Suppressor macrophage treated with lipopolysaccharide for 4 hours (primary cell): ENCODE data around the gene TPP1.

ENCODE experiments used
- DNase-seq: peaks from one replicate; pipeline ENCODE4 v3.0.0-alpha.2; 2020

The TPP1 gene

GRCh38 chr11:6611092-6611962, 7.9 kb downstream of the TPP1 start:
- peak; percentile 11 for DNase-seq

GRCh38 chr11:6610591-6610990, 8.6 kb downstream of the TPP1 start:
- DNase-seq, result no peak

- no peak for DNase-seq
Measured at GRCh38 chr11:6609502-6610015, 9.7 kb downstream of the TPP1 start.

- no peak for DNase-seq
Measured at GRCh38 chr11:6608726-6609501, 10.3 kb downstream of the TPP1 start.

- DNase-seq, result no peak
Measured at GRCh38 chr11:6608011-6608410, 11.2 kb downstream of the TPP1 start.

- DNase-seq, result no peak
Measured at GRCh38 chr11:6607190-6607795, 11.9 kb downstream of the TPP1 start.

- peak; percentile 74 for DNase-seq
Measured at GRCh38 chr11:6606471-6607189, 12.6 kb downstream of the TPP1 start.

GRCh38 chr11:6604790-6605189, 14.4 kb downstream of the TPP1 start:
- DNase-seq, result peak; percentile 47

GRCh38 chr11:6604081-6604626, 15.1 kb downstream of the TPP1 start:
- DNase-seq, result peak; percentile 38

- peak; percentile 96 for DNase-seq
Measured at GRCh38 chr11:6603287-6604080, 15.7 kb downstream of the TPP1 start, which contains the start of the genes ILK and RRP8. TSS of gene ILK (plus strand) at chr11:6603774. CDS start at chr11:6604272, 498 bp downstream. TSS of gene RRP8 (minus strand) at chr11:6603616. CDS start at chr11:6603502, 114 bp downstream.

- no peak for DNase-seq
Measured at GRCh38 chr11:6602096-6602940, 16.9 kb downstream of the TPP1 start.

- no peak for DNase-seq
Measured at GRCh38 chr11:6601041-6601461, 18.2 kb downstream of the TPP1 start.

GRCh38 chr11:6599881-6600390, 19.3 kb downstream of the TPP1 start:
- DNase-seq, result no peak

- no peak for DNase-seq
Measured at GRCh38 chr11:6599449-6599848, 19.8 kb downstream of the TPP1 start.

- DNase-seq, result no peak
Measured at GRCh38 chr11:6598555-6598954, 20.7 kb downstream of the TPP1 start.

- no peak for DNase-seq
Measured at GRCh38 chr11:6596239-6596877, 22.9 kb downstream of the TPP1 start.

- no peak for DNase-seq
Measured at GRCh38 chr11:6594142-6594768, 25.0 kb downstream of the TPP1 start.

GRCh38 chr11:6588018-6588417, 31.2 kb downstream of the TPP1 start:
- no peak for DNase-seq

GRCh38 chr11:6587360-6587953, 31.8 kb downstream of the TPP1 start:
- DNase-seq, result no peak
